Liver (tissue), 9 donors: ENCODE data around the gene PPP1R14D. TPM values are rescaled to one million over a fixed set of nuclear protein-coding genes. Genes with fewer than 3 reads are reported as not detected.

ENCODE experiments used
- DNase-seq: peaks from one replicate; pipeline ENCODE4 v3.0.0-alpha.2; 2017; ENCODE audit warnings: low spot score
- H3K27ac ChIP-seq, 2 donors: one replicate each; pipeline ENCODE4 v1.7.0; 2013; ENCODE audit warnings: inconsistent platforms in 2 of 2, low read length in 2 of 2, control low read depth in 1 of 2, low read depth in 1 of 2, mild to moderate bottlenecking in 1 of 2
- H3K27me3 ChIP-seq, 4 donors: one replicate each; pipeline versions ENCODE4 v1.6.1 to v1.7.0; 2013; ENCODE audit warnings: low read length in 3 of 4, inconsistent platforms in 1 of 4, mild to moderate bottlenecking in 1 of 4, moderate library complexity in 1 of 4; ENCODE audit not compliant: control insufficient read depth in 4 of 4, insufficient read depth in 4 of 4
- H3K36me3 ChIP-seq, 4 donors: one replicate each; pipeline versions ENCODE4 v1.6.1 to v1.7.0; 2013; ENCODE audit warnings: low read length in 3 of 4, mild to moderate bottlenecking in 3 of 4, low read depth in 1 of 4, moderate library complexity in 1 of 4; ENCODE audit not compliant: control insufficient read depth in 4 of 4, insufficient read depth in 3 of 4
- H3K4me1 ChIP-seq, 4 donors: one replicate each; pipeline versions ENCODE4 v1.6.1 to v1.7.0; 2013; ENCODE audit warnings: low read length in 3 of 4, mild to moderate bottlenecking in 3 of 4, moderate library complexity in 1 of 4; ENCODE audit not compliant: control insufficient read depth in 4 of 4, insufficient read depth in 4 of 4
- H3K4me3 ChIP-seq, 3 donors: one replicate each; pipeline versions ENCODE4 v1.6.1 to v1.7.0; 2013; ENCODE audit warnings: low read length in 3 of 3, control low read depth in 1 of 3, low read depth in 1 of 3, mild to moderate bottlenecking in 1 of 3
- H3K9ac ChIP-seq, 2 donors: one replicate each; pipeline ENCODE4 v1.7.0; 2013; ENCODE audit warnings: low read length in 2 of 2, mild to moderate bottlenecking in 2 of 2, moderate library complexity in 2 of 2, control low read depth in 1 of 2, low read depth in 1 of 2
- H3K9me3 ChIP-seq, 4 donors: one replicate each; pipeline versions ENCODE4 v1.6.1 to v1.7.0; 2013; ENCODE audit warnings: low read length in 3 of 4; ENCODE audit not compliant: control insufficient read depth in 4 of 4
- ATF3 ChIP-seq: IDR thresholded peaks from 2 replicates; pipeline ENCODE4 v1.6.1; 2016; ENCODE audit warnings: antibody characterized with exemption
- EGR1 ChIP-seq, 2 donors: IDR thresholded peaks; 2 replicates each; pipeline ENCODE4 v1.6.1; 2016 to 2018; ENCODE audit warnings: antibody characterized with exemption in 2 of 2, low read depth in 2 of 2
- FOXA1 ChIP-seq: IDR thresholded peaks from 2 replicates; pipeline ENCODE4 v1.6.1; 2016; ENCODE audit warnings: antibody characterized with exemption
- FOXA2 ChIP-seq: IDR thresholded peaks from 2 replicates; pipeline ENCODE4 v1.6.1; 2016; ENCODE audit warnings: antibody characterized with exemption
- GABPA ChIP-seq, 2 donors: IDR thresholded peaks in 1 of 2; conservative IDR thresholded peaks in 1 of 2; 2 replicates each; pipeline ENCODE4 v1.6.1; 2016; ENCODE audit warnings: antibody characterized with exemption in 2 of 2, mild to moderate bottlenecking in 1 of 2, moderate library complexity in 1 of 2
- HNF4A ChIP-seq, 2 donors: conservative IDR thresholded peaks; 2 replicates each; pipeline ENCODE4 v1.6.1; 2016; ENCODE audit warnings: antibody characterized with exemption in 2 of 2, mild to moderate bottlenecking in 2 of 2
- HNF4G ChIP-seq: IDR thresholded peaks from 2 replicates; pipeline ENCODE4 v1.6.1; 2016; ENCODE audit warnings: antibody characterized with exemption
- JUND ChIP-seq, 2 donors: IDR thresholded peaks; 2 replicates each; pipeline ENCODE4 v1.6.1; 2016; ENCODE audit warnings: antibody characterized with exemption in 2 of 2
- MAX ChIP-seq: IDR thresholded peaks from 2 replicates; pipeline ENCODE4 v1.6.1; 2016; ENCODE audit warnings: antibody characterized with exemption
- NR2F2 ChIP-seq: IDR thresholded peaks from 2 replicates; pipeline ENCODE4 v1.6.1; 2016; ENCODE audit warnings: antibody characterized with exemption
- RAD21 ChIP-seq, 2 donors: IDR thresholded peaks; 2 replicates each; pipeline ENCODE4 v1.6.1; 2016; ENCODE audit warnings: antibody characterized with exemption in 2 of 2, mild to moderate bottlenecking in 2 of 2
- RXRA ChIP-seq, 2 donors: IDR thresholded peaks; 2 replicates each; pipeline ENCODE4 v1.6.1; 2017 to 2018; ENCODE audit warnings: antibody characterized with exemption in 2 of 2, mild to moderate bottlenecking in 1 of 2
- SP1 ChIP-seq: IDR thresholded peaks from 2 replicates; pipeline ENCODE4 v1.6.1; 2018; ENCODE audit warnings: antibody characterized with exemption, mild to moderate bottlenecking
- TAF1 ChIP-seq: conservative IDR thresholded peaks from 2 replicates; pipeline ENCODE4 v1.6.1; 2016; ENCODE audit warnings: antibody characterized with exemption, mild to moderate bottlenecking
- YY1 ChIP-seq: IDR thresholded peaks from 2 replicates; pipeline ENCODE4 v1.6.1; 2016; ENCODE audit warnings: antibody characterized with exemption, mild to moderate bottlenecking
- WGBS: extraction: QIAGEN DNeasy Blood & Tissue Kit; methylation state at CpG from one replicate; pipeline ENCODE4 v1.1.7; 2013; 5-methylcytosine and 5-hydroxymethylcytosine counted together
- polyA plus RNA-seq, 2 donors: library from polyadenylated mRNA; stranded (reverse) in 1 of 2; unstranded in 1 of 2; fragments of 200-250 nt in 1 of 2; fragments of >200 nt in 1 of 2; fragmentation: Nextera tagmentation in 1 of 2; extraction: Ambion mirVana in 1 of 2; gene quantifications; one replicate each; pipeline versions ENCODE4 v1.2.1 to v1.2.3, GENCODE V29; 2013 to 2015
- total RNA-seq, 2 donors: library from RNA; depleted of rRNA; stranded (reverse); fragments of >200 nt; gene quantifications; one replicate each; pipeline ENCODE4 v1.2.3, GENCODE V29; 2014
- TF ChIP-seq, protein P1 (sequence below): IDR thresholded peaks from 2 replicates; pipeline ENCODE4 v1.6.1; 2016; ENCODE audit warnings: antibody characterized with exemption, mild to moderate bottlenecking
- TF ChIP-seq, protein P2 (sequence below): fragments of 150-350 bp; IDR thresholded peaks from 2 replicates; pipeline ENCODE4 v1.5.1; 2017; ENCODE audit warnings: improper control_type of control experiment, low read depth, low read length; ENCODE audit not compliant: missing input control
- TF ChIP-seq, protein P3 (sequence below): IDR thresholded peaks from 2 replicates; pipeline ENCODE4 v1.6.1; 2016; ENCODE audit warnings: antibody characterized with exemption
- donor health status: healthy.
- donor health status: healthy.
- donor health status: healthy.
- donor health status: healthy.
- donor health status: healthy.

PPP1R14D gene
- total and polyA plus RNA-seq, 4 donors = not detected

DNA sequence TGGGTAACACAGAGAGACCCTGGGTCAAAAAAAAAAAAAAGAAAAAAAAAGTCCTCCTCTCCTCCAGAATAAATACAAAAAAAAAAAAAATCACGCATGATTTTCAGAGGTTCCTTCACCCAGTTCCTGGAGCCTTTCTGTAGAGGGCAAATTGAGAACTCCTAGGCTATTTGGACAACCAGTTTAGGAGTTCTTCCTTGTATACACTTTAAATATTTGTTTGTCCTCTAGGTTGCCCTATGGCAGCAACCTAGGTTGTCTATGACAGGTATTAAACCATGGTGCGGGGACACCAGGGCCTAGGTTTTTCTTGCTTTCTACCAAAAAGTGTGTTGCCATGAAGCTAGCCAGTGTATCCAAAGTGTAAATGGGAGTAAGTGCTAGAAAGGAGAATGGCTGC, 25.4 kb downstream of the PPP1R14D start:
- DNase-seq = no peak
- Histone ChIP-seq H3K4me1 (peaks cover 16 to 54% (median 44%) of the 10 kb centered on the region in 4 donors), H3K36me3 (no peaks in the 10 kb centered on the region), H3K27ac (peak overlapping the region in 1 of 2 donors; percentile 6), H3K9ac (no peak overlapping the region), H3K9me3 (no peaks in the 10 kb centered on the region), H3K4me3 (no peak overlapping the region), H3K27me3 (no peaks in the 10 kb centered on the region)
- TF ChIP-seq RXRA (IDR thresholded peaks at IDR 0.05) = peak in 1 of 2 donors; percentile 36
- TF ChIP-seq FOXA2 = no peak
- TF ChIP-seq JUND (IDR thresholded peaks at IDR 0.05) = no peak
- TF ChIP-seq HNF4G = no peak
- TF ChIP-seq RAD21 (IDR thresholded peaks at IDR 0.05) = no peak
- TF ChIP-seq ATF3 = no peak
- peak in 1 of 2 donors; percentile 43 for TF ChIP-seq HNF4A (conservative IDR thresholded peaks at IDR 0.05)
- no peak for TF ChIP-seq EGR1 (IDR thresholded peaks at IDR 0.05; ENCODE audit: low read depth in 2 of 2)
- TF ChIP-seq YY1 = peak; percentile 26
- TF ChIP-seq, protein P1, sequence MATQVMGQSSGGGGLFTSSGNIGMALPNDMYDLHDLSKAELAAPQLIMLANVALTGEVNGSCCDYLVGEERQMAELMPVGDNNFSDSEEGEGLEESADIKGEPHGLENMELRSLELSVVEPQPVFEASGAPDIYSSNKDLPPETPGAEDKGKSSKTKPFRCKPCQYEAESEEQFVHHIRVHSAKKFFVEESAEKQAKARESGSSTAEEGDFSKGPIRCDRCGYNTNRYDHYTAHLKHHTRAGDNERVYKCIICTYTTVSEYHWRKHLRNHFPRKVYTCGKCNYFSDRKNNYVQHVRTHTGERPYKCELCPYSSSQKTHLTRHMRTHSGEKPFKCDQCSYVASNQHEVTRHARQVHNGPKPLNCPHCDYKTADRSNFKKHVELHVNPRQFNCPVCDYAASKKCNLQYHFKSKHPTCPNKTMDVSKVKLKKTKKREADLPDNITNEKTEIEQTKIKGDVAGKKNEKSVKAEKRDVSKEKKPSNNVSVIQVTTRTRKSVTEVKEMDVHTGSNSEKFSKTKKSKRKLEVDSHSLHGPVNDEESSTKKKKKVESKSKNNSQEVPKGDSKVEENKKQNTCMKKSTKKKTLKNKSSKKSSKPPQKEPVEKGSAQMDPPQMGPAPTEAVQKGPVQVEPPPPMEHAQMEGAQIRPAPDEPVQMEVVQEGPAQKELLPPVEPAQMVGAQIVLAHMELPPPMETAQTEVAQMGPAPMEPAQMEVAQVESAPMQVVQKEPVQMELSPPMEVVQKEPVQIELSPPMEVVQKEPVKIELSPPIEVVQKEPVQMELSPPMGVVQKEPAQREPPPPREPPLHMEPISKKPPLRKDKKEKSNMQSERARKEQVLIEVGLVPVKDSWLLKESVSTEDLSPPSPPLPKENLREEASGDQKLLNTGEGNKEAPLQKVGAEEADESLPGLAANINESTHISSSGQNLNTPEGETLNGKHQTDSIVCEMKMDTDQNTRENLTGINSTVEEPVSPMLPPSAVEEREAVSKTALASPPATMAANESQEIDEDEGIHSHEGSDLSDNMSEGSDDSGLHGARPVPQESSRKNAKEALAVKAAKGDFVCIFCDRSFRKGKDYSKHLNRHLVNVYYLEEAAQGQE = peak; percentile 11
- no peak for TF ChIP-seq SP1
- no peak for TF ChIP-seq TAF1
- TF ChIP-seq, protein P2, sequence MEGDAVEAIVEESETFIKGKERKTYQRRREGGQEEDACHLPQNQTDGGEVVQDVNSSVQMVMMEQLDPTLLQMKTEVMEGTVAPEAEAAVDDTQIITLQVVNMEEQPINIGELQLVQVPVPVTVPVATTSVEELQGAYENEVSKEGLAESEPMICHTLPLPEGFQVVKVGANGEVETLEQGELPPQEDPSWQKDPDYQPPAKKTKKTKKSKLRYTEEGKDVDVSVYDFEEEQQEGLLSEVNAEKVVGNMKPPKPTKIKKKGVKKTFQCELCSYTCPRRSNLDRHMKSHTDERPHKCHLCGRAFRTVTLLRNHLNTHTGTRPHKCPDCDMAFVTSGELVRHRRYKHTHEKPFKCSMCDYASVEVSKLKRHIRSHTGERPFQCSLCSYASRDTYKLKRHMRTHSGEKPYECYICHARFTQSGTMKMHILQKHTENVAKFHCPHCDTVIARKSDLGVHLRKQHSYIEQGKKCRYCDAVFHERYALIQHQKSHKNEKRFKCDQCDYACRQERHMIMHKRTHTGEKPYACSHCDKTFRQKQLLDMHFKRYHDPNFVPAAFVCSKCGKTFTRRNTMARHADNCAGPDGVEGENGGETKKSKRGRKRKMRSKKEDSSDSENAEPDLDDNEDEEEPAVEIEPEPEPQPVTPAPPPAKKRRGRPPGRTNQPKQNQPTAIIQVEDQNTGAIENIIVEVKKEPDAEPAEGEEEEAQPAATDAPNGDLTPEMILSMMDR = no peak
- TF ChIP-seq, protein P3, sequence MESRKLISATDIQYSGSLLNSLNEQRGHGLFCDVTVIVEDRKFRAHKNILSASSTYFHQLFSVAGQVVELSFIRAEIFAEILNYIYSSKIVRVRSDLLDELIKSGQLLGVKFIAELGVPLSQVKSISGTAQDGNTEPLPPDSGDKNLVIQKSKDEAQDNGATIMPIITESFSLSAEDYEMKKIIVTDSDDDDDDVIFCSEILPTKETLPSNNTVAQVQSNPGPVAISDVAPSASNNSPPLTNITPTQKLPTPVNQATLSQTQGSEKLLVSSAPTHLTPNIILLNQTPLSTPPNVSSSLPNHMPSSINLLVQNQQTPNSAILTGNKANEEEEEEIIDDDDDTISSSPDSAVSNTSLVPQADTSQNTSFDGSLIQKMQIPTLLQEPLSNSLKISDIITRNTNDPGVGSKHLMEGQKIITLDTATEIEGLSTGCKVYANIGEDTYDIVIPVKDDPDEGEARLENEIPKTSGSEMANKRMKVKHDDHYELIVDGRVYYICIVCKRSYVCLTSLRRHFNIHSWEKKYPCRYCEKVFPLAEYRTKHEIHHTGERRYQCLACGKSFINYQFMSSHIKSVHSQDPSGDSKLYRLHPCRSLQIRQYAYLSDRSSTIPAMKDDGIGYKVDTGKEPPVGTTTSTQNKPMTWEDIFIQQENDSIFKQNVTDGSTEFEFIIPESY = no peak
- no peak for TF ChIP-seq NR2F2
- WGBS = 50% methylated on average over 2 of the region's 2 CpGs

DNA sequence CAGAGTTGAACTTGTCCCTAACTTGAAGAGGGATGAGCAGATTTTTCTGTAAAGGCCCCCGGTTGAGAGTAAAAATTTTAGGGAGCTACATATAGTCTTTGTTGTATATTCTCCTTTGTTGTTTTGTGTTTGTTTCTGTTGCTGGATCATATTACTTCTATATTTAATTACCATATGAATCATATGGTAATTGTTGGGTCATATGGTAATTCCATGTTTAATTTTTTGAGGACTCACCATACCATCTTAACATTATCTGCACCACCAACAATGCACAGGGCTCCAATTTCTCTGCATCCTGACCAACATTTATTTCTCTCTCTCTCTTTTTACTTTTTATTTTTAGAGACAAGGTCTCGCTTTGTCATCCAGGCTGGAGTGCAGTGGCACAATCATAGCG, 29.0 kb downstream of the PPP1R14D start:
- DNase-seq = no peak
- Histone ChIP-seq H3K4me3 (no peak overlapping the region), H3K27ac (no peak overlapping the region), H3K4me1 (peaks cover 16 to 39% (median 33%) of the 10 kb centered on the region in 4 donors), H3K9me3 (no peaks in the 10 kb centered on the region), H3K27me3 (no peaks in the 10 kb centered on the region), H3K9ac (no peak overlapping the region), H3K36me3 (no peaks in the 10 kb centered on the region)
- WGBS = 98% methylated on average over 3 of the region's 3 CpGs
- no peak for TF ChIP-seq MAX
- TF ChIP-seq JUND (IDR thresholded peaks at IDR 0.05) = no peak
- TF ChIP-seq HNF4G = no peak
- TF ChIP-seq EGR1 (IDR thresholded peaks at IDR 0.05; ENCODE audit: low read depth in 2 of 2) = no peak
- TF ChIP-seq FOXA2 = no peak
- TF ChIP-seq, protein P1 = no peak
- no peak for TF ChIP-seq NR2F2
- no peak for TF ChIP-seq GABPA (IDR thresholded peaks at IDR 0.05 in 1 of 2, conservative IDR thresholded peaks at IDR 0.05 in 1 of 2)
- no peak for TF ChIP-seq SP1
- TF ChIP-seq, protein P2 = no peak
- no peak for TF ChIP-seq RAD21 (IDR thresholded peaks at IDR 0.05)
- TF ChIP-seq FOXA1 = no peak
